Endodermal cell (in vitro differentiated cells): Measurements from ENCODE around the gene LHPP. TPM values are rescaled to one million over a fixed set of nuclear protein-coding genes. Genes with fewer than 3 reads are reported as not detected.

ENCODE experiments used
- DNase-seq: peaks from one replicate; pipeline ENCODE4 v3.0.0-alpha.2; 2017
- H3K27ac ChIP-seq: 2 replicates; pipeline ENCODE4 v1.5.1; 2013; ENCODE audit warnings: mild to moderate bottlenecking, low read depth, low read length, moderate library complexity
- H3K27me3 ChIP-seq: 2 replicates; pipeline ENCODE4 v1.6.1; 2013; ENCODE audit warnings: mild to moderate bottlenecking, low read length, moderate library complexity; ENCODE audit not compliant: insufficient read depth, control insufficient read depth, poor library complexity, severe bottlenecking
- H3K36me3 ChIP-seq: 2 replicates; pipeline ENCODE4 v1.7.0; 2013; ENCODE audit warnings: mild to moderate bottlenecking, low read length, moderate library complexity; ENCODE audit not compliant: control insufficient read depth, insufficient read depth
- H3K4me1 ChIP-seq: one replicate; pipeline ENCODE4 v1.7.0; 2013; ENCODE audit warnings: low read length; ENCODE audit not compliant: control insufficient read depth, insufficient read depth
- H3K4me3 ChIP-seq: 2 replicates; pipeline ENCODE4 v1.5.1; 2013; ENCODE audit warnings: mild to moderate bottlenecking, low read length, moderate library complexity
- H3K9ac ChIP-seq: 2 replicates; pipeline ENCODE4 v1.6.1; 2013; ENCODE audit warnings: mild to moderate bottlenecking, low read length, moderate library complexity; ENCODE audit not compliant: poor library complexity, severe bottlenecking; ENCODE audit errors: extremely low read depth
- H3K9me3 ChIP-seq: 2 replicates; pipeline ENCODE4 v1.6.1; 2013; ENCODE audit warnings: mild to moderate bottlenecking, low read length, moderate library complexity; ENCODE audit not compliant: control insufficient read depth
- H3K27ac Mint-ChIP-seq: 2 replicates; pipeline ENCODE4 v1.8.0; 2020; ENCODE audit warnings: mixed read lengths
- H3K27me3 Mint-ChIP-seq: 2 replicates; pipeline ENCODE4 v1.8.0; 2021; ENCODE audit warnings: mild to moderate bottlenecking, mixed read lengths; ENCODE audit not compliant: insufficient read depth
- H3K36me3 Mint-ChIP-seq: 2 replicates; pipeline ENCODE4 v1.8.0; 2020; ENCODE audit warnings: low read depth, mixed read lengths
- H3K4me1 Mint-ChIP-seq: 2 replicates; pipeline ENCODE4 v1.8.0; 2020; ENCODE audit warnings: mixed read lengths
- H3K4me3 Mint-ChIP-seq: 2 replicates; pipeline ENCODE4 v1.8.0; 2020; ENCODE audit warnings: mild to moderate bottlenecking, moderate library complexity, mixed read lengths
- H3K9me3 Mint-ChIP-seq: 2 replicates; pipeline ENCODE4 v1.8.0; 2020; ENCODE audit warnings: mild to moderate bottlenecking, mixed read lengths
- CTCF ChIP-seq: fragments of 200-600 bp; sonication (generic); conservative IDR thresholded peaks from 2 replicates; pipeline ENCODE4 v1.5.0; 2021; ENCODE audit warnings: antibody characterized with exemption, mild to moderate bottlenecking
- WGBS, 2 experiments: methylation state at CpG; one replicate each; pipeline versions ENCODE4 v1.1.5 to v1.1.7; 2013; ENCODE audit warnings: missing lambda C conversion rate in 2 of 2, mixed read lengths in 1 of 2; ENCODE audit not compliant: insufficient coverage in 1 of 2, insufficient read length in 1 of 2; 5-methylcytosine and 5-hydroxymethylcytosine counted together
- total RNA-seq, 2 donors: library from RNA; stranded (reverse); fragmentation: NEBNext Ultra II Directional in 1 of 2; extraction: Animal tissue kit (Norgen Biotek cat#: 25700) in 1 of 2; gene quantifications; 2 replicates in 1 of 2; 3 replicates in 1 of 2; pipeline ENCODE4 v1.2.1, GENCODE V29; 2021

Gene LHPP
- total RNA-seq, 2 donors from 2014 or later = 23.3 to 24.8 TPM

- 94 to 98% methylated on average over 5 to 7 of the region's 7 CpGs for WGBS, 2 experiments
- no peak overlapping the region for H3K9ac ChIP-seq
- Mint-ChIP-seq H3K27ac (no peak overlapping the region), H3K4me3 (no peak overlapping the region), H3K36me3 (peaks cover 2% of the 10 kb centered on the region), H3K27me3 (no peaks in the 10 kb centered on the region), H3K9me3 (no peaks in the 10 kb centered on the region), H3K4me1 (peaks cover 7% of the 10 kb centered on the region)
- no peaks in the 10 kb centered on the region for H3K27me3 ChIP-seq
- no peaks in the 10 kb centered on the region for H3K36me3 ChIP-seq
- DNase-seq = no peak
- no peak for TF ChIP-seq CTCF
- H3K4me1 ChIP-seq = no peaks in the 10 kb centered on the region
- no peak overlapping the region for H3K4me3 ChIP-seq
- no peaks in the 10 kb centered on the region for H3K9me3 ChIP-seq
- H3K27ac ChIP-seq = no peak overlapping the region
Measured at GRCh38 chr10:124656113-124656490, 194.5 kb downstream of the LHPP start.

- no peak overlapping the region for H3K27ac Mint-ChIP-seq
- H3K4me3 Mint-ChIP-seq = no peak overlapping the region
- Histone ChIP-seq H3K27ac (no peak overlapping the region), H3K36me3 (no peaks in the 10 kb centered on the region), H3K27me3 (no peaks in the 10 kb centered on the region), H3K4me3 (no peak overlapping the region), H3K9ac (no peak overlapping the region), H3K4me1 (no peaks in the 10 kb centered on the region), H3K9me3 (no peaks in the 10 kb centered on the region)
- peaks cover 7% of the 10 kb centered on the region for H3K4me1 Mint-ChIP-seq
- no peaks in the 10 kb centered on the region for H3K27me3 Mint-ChIP-seq
- no peak for DNase-seq
- peaks cover 2% of the 10 kb centered on the region for H3K36me3 Mint-ChIP-seq
- TF ChIP-seq CTCF = no peak
- no peaks in the 10 kb centered on the region for H3K9me3 Mint-ChIP-seq
- WGBS, 2 experiments = 91 to 96% methylated on average over 5 to 6 of the region's 6 CpGs
Measured at GRCh38 chr10:124656541-124656940, 194.9 kb downstream of the LHPP start.

GRCh38 chr10:124657806-124658205 is 196.2 kb downstream of the LHPP start:
- Histone ChIP-seq H3K9ac (no peak overlapping the region), H3K4me3 (no peak overlapping the region), H3K27ac (no peak overlapping the region), H3K9me3 (no peaks in the 10 kb centered on the region), H3K4me1 (no peaks in the 10 kb centered on the region), H3K36me3 (no peaks in the 10 kb centered on the region), H3K27me3 (no peaks in the 10 kb centered on the region)
- no peaks in the 10 kb centered on the region for H3K27me3 Mint-ChIP-seq
- WGBS, 2 experiments = 89 to 95% methylated on average over 8 to 9 of the region's 9 CpGs
- TF ChIP-seq CTCF = no peak
- DNase-seq = no peak
- H3K4me3 Mint-ChIP-seq = no peak overlapping the region
- no peaks in the 10 kb centered on the region for H3K9me3 Mint-ChIP-seq
- H3K4me1 Mint-ChIP-seq = peaks cover 7% of the 10 kb centered on the region
- no peak overlapping the region for H3K27ac Mint-ChIP-seq
- peaks cover 2% of the 10 kb centered on the region for H3K36me3 Mint-ChIP-seq
